ENCODE measurements around the gene IRX3. TPM values are rescaled to one million over a fixed set of nuclear protein-coding genes. Genes with fewer than 3 reads are reported as not detected.
"Not testable (repeated sequence)": the region's sequence is repeated elsewhere in the genome, so short reads cannot be mapped to it uniquely, and the experiment has no call there.

The IRX3 gene
- polyA plus RNA-seq, 1 donor, result 20.1 TPM

GRCh38 chr16:54277845-54278703 is 8.5 kb downstream of the IRX3 start:
- no peak for DNase-seq

DNA sequence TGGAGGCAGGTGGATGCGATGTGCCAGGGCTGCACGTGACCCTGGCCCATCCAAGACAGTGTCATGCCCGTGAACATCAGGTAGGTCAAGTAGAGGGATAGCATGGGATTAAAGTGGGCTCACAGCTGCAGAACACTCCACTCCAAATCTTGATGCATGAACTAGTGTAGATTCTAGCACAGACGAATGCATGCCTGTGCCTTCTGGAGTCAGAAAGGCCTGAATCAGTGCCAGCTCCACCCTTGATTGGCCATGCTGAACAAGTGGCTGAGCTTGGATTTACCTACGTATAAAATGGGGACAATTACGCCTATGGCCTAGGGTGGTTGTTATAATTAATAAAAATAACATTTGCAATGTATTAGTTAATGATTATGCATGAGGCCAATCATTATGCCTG is 10.6 kb downstream of the IRX3 start:
- no peak for DNase-seq

- no peak for DNase-seq
These were observed 13.0 kb downstream of the IRX3 start for GRCh38 chr16:54273566-54273965.

DNA sequence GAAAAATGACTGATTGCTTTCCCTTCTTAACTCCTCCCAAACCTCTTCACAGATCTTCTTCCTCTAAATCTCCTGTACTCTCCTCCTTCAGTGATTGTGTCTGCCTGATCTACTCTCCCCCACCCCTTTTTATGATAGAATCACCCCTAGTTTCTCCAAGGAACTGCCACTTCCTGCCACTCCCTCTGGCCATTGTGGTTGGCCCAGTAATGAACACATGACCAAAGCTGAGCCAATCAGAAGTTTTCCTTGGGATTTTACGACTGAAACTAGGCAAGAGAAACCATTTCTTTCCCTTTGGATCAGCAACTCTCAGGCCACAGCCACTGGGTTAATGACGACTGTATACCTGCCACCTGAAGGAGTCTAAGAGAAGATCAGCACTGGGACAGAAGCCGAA is 15.9 kb downstream of the IRX3 start:
- no peak for DNase-seq

DNA sequence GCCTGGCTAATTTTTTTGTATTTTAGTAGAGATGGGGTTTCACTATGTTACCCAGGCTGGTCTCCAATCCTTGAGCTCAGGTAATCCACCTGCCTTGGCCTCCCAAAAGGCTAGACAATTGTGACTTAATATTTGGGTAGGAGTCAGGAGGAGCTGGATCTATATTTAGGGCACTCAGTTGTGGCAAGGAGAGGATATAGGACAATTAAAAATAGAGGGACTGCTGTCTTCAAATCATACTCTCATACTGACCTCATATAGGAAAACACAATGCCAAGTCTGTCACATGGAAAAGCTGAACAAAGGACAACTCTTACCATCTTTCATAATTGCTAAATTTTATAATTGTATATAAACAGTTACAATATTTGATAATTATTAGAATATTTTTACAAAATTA is 17.1 kb downstream of the IRX3 start:
- no peak for DNase-seq

- DNase-seq, result no peak
These were observed 17.8 kb downstream of the IRX3 start for GRCh38 chr16:54268766-54269165.

DNA sequence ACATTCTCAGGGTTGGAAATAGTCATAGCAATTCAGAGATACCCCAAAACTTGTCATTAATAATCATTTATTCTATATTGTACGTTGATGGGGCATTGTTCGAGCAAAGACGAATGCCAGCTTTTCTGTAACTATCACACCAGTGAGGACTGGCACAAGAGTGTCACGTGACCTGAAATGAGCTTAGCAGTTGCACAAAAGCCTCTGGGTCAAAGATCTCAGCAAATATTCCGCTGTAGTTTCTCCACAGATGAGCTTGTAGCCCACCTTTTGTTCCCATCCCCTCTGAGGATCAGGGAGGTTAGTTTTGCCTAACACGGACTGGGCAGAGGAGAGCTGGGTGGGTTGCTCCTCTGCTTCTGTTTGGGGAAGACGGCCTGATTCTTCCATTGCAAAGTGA is 18.2 kb downstream of the IRX3 start:
- DNase-seq, result no peak

- no peak for DNase-seq
These were observed 20.1 kb downstream of the IRX3 start for GRCh38 chr16:54266363-54266955.

DNA sequence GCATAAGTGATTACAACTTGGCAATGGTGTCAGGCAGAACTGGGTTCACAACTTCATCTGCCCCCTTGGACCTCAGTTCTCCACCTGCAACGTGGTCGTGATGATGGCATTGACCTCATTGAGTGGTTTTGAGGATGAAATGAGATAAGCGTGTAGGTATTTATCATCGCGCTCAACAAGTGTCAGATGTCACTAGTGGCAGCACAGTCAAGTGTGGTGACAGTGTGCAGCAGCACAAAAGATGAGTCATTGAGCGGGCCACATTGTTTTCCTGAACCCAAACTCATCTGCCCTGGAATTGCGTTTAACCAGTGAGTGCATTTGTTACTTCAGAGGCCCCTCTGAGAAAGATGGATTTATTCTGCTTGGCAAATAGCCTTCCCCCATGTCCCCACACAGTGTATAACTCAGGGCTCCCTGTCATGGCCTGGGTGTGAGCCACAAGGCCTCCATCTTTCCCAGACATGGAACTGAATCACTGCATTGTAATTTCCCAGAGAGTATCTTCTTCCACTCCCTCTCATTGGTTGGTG is 20.9 kb downstream of the IRX3 start:
- no peak for DNase-seq

DNA sequence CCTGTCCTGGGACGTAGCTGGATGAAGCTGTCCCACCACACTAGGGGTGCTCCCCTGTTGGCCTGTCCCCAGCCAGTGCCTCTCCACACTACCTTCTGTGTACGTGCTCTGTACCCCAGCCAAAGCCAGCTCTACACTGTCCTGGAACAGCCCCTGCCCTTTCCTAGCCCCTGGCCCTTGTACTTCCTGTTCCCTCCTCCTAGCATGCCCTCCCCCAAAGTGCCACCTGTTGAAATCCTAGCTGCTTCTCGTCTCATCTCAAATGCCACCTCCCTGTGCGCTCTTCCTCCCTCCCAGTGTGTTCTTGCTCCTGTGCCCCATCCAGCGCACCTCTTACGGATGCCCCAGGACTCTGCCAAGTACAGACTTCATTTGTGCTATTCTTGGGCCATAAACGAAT is 33.5 kb downstream of the IRX3 start:
- DNase-seq, result no peak

GRCh38 chr16:54248863-54249710 is 37.5 kb downstream of the IRX3 start:
- DNase-seq, result no peak

DNA sequence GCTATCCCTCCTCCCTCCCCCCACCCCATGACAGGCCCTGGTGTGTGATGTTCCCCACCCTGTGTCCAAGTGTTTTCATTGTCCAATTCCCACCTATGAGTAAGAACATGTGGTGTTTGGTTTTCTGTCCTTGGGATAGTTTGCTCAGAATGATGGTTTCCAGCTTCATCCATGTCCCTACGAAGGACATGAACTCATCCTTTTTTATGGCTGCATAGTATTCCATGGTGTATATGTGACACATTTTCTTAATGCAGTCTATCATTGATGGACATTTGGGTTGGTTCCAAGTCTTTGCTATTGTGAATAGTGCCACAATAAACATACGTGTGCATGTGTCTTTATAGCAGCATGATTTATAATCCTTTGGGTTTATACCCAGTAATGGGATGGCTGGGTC is 38.9 kb downstream of the IRX3 start:
- DNase-seq, result not testable (repeated sequence)

DNA sequence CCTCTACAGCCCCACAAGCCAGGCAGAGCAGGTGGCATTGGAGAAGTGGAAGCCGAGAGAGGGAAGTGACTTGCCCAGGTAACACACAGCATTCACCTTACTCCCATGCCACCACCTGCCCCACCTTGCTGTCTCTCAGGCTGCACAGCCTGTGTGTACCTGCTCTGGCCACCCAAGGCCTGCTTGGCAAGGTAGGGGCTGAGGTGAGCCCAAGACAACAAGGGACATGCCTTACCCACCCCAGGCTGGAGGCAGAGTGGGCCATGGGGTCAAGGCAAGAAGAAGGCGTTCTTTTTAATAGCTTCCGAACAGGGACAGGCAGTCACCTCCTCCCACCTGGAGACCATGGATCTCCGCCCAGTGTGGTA is 40.1 kb downstream of the IRX3 start:
- no peak for DNase-seq

DNA sequence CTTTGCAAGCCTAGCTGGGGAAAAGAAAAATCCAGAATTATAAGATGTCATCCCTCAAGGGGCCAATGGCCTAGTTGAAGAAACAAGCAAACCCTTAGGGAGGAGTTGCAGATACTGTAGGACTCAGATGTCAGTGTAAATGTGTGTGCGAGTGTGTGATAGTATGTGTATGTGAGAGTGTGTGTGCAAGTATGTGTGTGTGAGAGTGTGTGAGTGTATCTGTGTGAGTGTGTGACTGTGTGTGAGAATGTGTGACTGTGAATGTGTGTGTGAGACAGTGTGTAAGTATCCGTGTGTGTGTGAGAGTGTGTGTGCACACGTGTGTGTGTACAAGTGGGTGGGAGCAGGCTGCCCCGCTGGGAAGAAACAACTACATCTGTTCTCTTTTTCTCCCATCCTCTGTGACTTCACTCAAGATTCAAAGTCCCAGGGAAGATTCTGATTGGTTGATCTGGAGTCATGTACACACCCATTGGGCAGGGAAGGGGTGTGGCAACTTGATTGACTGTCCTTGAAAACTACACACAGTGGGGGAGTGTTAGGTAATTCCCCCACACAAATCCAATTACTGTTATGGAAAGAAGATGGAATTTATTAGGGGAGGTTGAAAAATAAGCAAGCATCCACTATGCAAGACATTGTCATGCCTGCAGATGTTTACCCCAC is 40.7 kb downstream of the IRX3 start:
- DNase-seq, result no peak

GRCh38 chr16:54244061-54244886 is 42.3 kb downstream of the IRX3 start:
- DNase-seq, result no peak

- DNase-seq, result no peak
These were observed 43.4 kb downstream of the IRX3 start for GRCh38 chr16:54243202-54243601.

DNA sequence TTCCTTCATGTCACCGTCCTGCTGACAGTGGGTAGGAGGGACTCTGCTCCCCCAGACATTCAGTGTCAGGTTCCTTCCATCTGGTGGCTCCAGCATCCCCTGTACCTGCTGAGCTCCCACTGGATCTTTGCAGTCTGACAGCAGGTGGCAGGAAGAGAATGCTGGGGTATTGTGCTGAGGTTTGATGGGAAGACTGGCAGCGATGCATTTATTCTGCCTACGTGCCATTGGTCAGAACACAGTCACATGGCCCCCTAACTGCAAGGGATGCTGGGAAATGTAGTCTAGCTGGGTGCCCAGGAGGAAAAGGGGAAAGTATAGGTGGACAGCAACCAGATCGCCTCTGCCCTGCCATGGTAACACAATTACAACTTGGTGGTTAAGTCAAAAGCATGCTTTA is 44.4 kb downstream of the IRX3 start:
- DNase-seq, result no peak

- no peak for DNase-seq
These were observed 45.1 kb downstream of the IRX3 start for GRCh38 chr16:54241525-54241924.

GRCh38 chr16:54240271-54241129 is 46.1 kb downstream of the IRX3 start:
- no peak for DNase-seq

DNA sequence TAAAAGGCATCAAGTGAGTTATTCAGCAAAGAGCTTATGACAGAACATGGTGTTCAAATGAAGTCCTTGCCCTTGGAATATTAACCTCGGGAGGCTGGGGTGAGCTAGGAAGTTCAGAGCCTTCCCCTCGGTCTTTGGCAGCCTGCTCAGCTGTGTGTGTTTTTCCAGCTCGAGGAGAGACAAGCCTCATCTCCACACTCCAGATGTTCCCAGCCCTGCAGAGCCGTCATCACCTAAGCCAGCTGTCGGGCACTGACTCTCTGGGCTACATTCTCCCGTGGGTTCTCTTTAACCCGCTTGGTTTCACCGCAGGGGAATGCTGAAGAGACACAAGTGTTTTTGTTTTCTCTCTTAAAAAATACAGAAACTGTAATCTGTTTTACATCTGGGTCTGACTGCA is 47.1 kb downstream of the IRX3 start:
- no peak for DNase-seq
